CD4-positive, alpha-beta T cell treated with Interleukin-4 for 4 hours (primary cell): ENCODE results near the gene KLHL17.

Source experiments
- DNase-seq: peaks from one replicate; pipeline ENCODE4 v3.0.0-alpha.2; 2020

KLHL17 gene

DNA sequence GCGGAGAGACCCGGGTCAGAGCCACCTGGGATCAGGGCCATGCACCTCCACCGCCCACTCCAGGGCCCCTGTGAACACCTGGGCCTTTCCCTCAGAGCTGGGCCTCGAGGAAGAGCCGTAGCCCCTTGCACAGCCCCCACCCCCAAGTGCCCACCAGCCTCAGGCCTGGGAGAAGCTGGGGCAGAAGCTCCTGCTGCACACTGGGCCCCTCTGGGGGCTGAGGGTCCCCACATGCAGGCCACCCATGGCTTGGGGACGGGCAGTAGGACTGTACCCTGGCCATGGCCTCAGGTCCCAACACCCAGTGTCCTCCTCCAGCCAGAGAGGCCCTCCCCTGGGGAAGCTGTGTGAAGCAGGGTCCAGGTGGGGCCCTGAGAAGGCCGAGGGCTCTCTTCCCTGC, 7.8 kb upstream of the KLHL17 start:
- no peak for DNase-seq

DNA sequence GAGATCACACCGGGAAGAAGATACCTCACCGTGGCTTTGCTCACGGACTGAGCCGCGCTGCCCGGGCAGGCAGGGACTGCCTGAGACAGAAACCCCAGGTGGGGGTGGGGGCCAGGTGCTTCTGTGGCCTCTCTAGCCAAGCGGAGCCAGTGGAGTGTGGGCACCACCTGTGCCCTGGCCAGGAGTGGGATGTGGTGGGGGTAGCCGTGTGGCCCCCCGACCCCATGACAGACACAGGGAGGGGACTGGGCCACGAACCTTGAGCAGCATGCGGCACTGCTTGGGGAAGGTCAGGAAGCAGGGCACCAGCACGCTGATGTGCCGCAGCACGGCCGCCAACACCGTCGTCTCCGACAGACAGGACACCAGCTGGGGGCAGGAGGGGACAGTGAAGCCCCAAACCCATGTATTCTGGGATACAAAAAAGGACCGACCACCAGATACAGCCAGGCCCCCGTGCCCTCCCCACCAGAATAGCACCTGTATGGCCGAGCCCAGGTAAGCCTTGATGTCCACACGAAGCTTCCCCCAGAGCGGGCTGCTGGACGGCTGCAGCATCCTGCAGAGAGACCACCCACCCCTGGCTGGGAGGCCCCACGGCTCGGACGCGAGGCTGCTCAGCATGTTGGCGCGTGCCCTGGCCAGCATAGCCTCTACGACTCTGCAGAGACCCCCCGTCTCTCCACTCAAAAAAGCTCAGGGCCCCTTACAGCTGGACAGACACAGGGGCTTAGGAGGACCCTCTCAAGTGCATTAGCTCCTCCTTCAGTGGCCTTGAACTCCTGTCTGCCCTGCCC, 6.7 kb upstream of the KLHL17 start:
- DNase-seq = no peak

DNA sequence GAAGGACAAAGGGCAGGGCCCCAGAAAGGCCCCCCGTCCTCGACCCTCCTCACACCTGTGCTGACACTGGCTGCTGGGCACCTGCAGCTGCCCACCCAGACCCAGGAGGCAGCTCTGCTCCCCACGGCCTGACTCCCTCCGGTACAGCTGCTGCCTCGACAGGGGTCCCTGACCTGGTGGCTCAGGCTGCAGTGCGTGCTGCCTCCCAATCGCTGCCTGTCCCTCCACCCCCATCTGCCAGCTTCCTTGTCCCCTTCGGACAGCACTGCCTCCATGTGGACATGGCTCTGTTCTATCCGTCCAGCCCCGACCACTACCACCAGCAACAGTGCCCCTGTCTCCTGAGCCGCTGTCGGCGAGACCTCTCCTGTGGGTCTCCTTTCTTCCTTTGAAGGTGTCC, 5.5 kb upstream of the KLHL17 start:
- DNase-seq = no peak

DNA sequence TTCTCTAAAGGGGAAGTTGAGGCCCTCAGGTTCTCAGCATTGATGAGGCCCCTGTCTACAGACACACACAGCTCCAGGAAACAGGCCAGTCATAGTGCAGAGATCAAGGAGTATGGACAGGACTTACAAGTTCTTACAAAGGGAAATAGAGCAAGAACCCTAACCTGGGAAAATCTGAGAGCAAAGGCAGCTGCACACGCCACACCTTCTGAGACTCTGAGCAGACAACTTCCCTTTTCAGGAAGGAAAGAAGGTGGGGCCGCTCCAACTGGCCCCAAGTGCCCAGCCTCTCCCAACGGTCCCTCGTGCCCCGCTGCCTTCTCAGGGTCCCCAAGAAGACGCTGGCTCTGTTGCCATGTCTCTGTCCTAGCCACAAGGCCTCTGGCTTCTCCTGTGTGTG, 4.9 kb upstream of the KLHL17 start:
- no peak for DNase-seq

DNA sequence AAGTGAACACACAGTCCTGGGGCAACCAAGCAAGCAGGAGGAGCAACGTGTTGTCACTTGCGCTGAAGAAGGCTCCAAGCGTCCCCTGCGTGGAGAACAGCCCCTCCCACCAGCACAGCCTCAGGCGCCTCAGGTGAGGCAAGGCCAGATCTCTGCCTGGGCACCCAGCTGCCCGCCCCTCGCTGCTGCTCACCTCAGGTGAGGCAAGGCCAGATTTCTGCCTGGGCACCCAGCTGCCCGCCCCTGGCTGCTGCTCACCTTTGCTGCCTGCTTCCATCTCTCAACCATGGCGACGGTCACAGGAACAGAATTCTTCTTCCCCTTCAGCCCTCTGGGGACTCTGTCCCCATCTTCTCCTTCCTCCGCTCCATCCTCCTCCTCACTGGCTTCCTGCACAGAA, 3.7 kb upstream of the KLHL17 start:
- no peak for DNase-seq

DNA sequence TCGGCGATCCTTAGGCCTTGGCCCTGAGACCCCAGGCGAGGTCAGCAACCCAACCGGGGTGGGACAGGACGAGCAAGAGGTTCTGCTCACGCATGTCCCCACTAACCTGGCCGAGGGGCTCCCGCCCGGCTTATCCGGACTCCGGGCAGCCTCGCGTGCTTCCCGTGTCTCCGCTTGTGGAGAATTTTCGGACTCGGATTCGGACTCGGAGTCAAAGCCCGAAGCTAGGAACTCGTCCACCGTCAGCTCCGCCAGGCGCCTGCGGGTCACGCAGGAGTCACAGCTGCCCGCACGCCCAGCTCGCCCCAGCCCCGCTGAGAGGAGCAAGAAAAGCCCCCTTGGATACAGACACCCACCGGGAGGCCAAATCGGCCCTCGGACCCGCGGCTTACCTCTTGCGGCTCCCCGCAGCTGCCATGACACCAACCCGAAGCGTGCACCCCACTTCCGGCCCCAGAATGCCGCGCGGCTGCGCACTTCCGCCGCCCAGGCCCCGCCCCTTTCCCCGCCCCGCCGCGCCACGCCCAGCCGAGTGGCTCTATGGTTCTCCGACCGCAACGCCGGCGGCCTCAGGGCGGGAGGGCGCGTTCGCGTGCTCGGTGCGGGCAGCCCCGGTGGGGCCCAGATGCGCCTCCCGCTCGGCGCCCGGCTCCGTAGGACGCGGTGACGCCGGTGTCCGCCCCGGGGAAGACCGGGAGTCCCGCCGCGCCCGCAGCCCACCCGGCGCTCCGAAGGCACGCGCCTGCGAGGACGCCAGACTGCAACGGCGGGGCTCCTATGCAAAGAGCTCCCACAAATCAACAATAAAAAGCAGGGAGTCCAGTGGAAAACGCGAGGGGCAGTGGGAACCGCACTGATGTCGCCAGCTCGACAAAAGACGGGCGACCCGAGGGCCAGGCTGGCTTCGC, 1.3 kb upstream of the KLHL17 start, which contains the start of gene NOC2L:
Gene NOC2L, minus strand, starts transcription at position 434 of the 908 bp plus-strand sequence. Its CDS starts 16 bp downstream, at position 418.
- DNase-seq = peak; percentile 94

DNA sequence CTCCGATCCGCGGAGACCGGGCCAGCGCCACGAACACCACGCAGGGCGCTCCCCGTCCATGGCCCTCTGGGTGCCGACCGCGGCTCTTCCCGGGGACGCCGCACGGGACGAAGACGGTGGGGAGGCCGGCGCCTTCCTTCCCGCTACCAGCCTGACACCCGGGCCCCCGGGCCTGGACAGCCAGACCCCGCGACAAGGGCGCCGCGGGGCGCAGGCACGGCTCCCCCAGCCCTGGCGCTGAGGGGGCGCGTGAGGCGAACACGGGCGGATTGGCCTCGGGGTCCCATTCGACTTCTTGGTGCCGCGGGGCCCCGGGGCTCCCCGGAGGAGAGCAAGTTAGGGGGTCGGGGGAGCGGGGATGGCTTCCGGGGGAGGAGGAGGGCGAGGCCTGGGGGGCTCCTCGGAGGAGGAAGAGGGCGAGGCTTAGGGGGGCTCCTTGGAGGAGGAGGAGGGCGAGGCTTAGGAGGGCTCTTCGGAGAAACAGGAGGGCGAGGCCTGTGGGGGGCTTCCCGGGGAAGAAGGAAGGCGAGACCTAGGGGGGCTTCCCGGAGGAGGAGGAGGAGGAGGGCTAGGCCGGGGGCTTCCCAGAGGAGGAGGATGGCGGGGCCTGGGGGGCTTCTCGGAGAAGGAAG, 537 bp upstream of the KLHL17 start:
- DNase-seq = no peak

DNA sequence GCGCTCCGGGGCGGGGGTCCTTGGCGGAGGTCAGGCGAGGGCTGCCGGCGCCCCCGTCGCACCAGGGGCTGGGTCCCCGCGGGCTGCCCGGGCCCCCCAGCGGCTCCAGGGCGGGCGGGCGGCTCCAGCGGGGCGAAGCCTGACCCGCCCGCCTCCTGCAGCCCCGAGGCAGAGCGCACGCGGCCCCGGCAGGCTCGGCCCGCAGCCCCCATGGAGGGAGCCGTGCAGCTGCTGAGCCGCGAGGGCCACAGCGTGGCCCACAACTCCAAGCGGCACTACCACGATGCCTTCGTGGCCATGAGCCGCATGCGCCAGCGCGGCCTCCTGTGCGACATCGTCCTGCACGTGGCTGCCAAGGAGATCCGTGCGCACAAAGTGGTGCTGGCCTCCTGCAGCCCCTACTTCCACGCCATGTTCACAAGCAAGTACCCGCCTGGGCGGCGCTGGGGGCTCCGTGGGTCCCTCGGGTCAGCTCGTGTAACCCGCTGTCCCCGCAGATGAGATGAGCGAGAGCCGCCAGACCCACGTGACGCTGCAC, 817 bp downstream of the KLHL17 start:
- DNase-seq = no peak

DNA sequence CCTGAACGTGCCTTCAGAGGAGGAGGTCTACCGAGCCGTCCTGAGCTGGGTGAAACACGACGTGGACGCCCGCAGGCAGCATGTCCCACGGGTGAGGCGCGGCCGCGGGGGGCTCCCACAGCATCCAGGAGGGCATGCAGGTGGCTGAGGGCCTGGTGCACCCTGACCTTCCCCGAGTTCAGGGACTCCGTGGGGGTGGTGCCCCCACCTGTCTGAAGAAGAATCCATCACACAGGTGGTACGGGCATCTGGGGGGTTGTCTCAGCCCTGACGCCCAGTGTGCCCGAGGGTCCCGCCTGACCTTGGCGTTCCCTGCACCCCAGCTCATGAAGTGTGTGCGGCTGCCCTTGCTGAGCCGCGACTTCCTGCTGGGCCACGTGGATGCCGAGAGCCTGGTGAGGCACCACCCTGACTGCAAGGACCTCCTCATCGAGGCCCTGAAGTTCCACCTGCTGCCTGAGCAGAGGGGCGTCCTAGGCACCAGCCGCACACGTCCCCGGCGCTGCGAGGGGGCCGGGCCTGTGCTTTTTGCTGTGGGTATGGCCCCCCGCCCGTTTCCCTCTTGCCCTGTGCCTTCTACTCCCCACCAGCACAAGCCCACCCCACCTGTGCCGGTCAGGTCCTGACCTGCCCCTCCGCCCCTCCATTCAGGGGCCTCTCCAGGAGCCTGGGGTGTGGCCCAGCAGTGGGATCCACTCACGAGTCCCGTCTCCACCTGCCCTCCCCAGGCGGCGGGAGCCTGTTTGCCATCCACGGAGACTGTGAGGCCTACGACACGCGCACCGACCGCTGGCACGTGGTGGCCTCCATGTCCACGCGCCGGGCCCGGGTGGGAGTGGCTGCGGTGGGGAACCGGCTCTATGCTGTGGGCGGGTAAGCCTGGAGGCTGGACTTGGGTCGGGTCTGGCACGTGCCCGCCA, 2.3 kb downstream of the KLHL17 start:
- DNase-seq = no peak

DNA sequence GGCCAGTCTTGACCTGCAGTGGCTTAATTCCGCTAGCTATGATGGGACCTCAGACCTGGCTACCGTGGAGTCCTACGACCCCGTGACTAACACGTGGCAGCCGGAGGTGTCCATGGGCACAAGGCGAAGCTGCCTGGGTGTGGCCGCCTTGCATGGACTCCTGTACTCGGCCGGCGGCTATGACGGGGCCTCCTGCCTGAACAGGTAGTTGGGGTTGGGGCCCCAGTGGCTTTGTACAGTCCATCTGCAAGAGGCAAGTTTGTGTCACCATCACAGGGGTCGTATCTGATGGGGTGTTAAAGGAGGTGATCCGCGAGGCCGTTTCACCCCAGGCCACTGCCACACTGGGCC, 2.9 kb downstream of the KLHL17 start:
- no peak for DNase-seq

DNA sequence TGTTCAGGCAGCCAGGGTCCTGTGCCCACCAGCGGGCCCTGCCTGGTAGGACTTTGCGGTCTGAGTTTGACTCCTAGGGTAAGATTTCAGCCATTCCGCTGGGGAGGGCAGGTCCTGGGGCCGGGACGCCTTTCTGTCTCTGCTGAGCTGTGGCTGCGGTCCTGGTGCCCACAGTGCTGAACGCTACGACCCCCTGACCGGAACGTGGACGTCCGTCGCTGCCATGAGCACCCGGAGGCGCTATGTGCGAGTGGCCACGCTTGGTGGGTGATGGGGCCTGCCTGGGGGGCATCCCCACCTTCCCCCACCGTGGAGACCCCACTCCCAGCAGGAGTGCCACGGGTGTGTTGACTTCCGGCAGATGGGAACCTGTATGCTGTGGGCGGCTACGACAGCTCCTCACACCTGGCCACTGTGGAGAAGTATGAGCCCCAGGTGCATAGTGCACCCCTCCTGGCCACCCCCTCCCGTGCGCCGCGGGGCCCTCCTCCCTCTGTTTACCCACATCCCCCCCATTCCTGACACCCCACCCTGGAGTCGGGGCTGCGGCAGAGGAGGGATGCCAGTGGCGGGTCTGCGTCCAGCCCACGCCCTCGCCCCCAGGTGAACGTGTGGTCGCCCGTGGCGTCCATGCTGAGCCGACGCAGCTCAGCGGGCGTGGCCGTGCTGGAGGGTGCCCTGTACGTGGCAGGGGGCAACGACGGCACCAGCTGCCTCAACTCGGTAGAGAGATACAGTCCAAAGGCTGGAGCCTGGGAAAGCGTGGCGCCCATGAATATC, 3.6 kb downstream of the KLHL17 start:
- DNase-seq = no peak

DNA sequence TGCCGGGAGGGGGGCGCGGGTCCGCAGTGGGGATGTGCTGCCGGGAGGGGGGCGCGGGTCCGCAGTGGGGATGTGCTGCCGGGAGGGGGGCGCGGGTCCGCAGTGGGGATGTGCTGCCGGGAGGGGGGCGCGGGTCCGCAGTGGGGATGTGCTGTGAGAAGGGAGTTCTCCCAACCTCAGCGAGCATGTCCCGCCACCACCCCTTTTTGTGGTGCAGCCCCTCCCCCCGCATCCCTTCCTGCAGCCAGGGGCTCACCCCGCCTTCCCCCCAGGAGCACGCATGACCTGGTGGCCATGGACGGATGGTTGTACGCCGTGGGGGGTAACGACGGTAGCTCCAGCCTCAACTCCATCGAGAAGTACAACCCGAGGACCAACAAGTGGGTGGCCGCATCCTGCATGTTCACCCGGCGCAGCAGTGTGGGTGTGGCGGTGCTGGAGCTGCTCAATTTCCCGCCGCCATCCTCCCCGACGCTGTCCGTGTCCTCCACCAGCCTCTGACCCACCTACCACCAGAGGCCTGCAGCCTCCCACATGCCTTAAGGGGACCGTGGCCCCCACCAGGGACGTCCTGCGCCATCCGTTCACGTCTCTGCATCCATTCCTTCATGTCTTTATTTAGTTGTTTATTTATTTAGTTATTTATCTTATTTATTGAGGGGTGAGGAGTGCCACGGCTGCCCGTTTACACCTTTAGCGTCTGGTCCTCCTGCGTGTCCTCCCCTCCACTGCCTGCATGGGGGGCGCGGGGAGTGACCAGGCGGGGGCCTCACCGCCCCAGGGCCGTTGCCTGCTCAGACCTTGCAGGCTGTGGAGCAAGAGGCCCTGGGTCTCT, 4.5 kb downstream of the KLHL17 start:
- DNase-seq = no peak

DNA sequence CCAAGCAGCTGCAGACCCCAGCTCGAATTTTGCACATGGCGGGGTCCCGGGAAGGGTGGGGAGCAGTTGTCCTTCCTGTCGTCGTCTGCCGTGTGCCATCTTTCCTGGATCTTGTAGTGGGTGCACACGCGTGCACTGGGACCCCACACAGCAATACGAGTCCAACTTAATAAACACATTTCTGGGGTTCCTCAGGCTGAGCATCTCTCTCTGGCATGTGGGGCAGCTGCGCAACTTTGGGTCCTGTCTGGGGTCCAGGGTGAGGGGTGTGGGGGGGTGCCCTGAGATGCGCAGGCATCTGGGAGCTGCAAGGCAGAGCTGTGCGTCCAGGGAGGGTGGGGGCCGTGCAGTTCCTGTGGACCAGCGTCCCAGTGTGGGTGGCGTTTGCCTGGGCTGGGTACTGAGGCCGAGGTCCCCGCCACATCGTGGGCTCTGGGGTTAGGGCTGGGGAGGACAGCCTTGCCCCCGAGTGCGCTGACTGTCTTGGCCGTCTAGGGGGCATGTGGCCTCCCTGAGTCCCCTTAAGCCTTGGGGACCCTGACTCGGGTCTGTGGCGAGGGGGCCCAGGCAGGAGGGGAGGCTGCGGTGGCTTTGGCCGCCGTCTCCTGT, 5.2 kb downstream of the KLHL17 start:
- DNase-seq = no peak

DNA sequence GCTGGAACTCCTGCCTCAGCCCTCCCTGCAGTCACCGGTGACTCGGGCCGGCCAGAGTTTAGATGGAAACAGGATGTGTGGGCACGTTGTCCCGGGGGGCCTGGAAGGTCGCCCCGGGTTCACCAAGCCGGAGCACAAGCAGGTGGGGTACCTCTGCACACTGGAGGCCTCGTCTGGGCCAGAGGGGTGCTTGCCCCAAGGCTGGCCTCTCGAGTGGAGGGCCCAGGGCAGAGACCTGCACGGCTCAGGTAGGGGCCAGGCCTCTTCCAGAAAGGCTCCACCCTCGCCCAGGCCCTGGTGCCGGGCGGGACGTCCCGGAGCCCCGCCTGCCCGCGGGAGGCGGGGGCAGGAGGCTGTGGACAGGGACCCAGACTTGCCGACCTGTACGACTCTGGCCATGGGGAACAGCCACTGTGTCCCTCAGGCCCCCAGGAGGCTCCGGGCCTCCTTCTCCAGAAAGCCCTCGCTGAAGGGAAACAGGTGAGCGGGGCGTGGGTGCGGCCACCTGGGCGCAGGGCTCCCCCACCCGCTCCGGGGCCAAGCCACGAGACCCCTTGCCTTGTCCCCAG, 5.8 kb downstream of the KLHL17 start, which contains the start of gene PLEKHN1:
Gene PLEKHN1, plus strand, starts transcription at position 348 of the 569 bp plus-strand sequence. Its CDS starts 50 bp downstream, at position 398.
- peak; percentile 25 for DNase-seq

DNA sequence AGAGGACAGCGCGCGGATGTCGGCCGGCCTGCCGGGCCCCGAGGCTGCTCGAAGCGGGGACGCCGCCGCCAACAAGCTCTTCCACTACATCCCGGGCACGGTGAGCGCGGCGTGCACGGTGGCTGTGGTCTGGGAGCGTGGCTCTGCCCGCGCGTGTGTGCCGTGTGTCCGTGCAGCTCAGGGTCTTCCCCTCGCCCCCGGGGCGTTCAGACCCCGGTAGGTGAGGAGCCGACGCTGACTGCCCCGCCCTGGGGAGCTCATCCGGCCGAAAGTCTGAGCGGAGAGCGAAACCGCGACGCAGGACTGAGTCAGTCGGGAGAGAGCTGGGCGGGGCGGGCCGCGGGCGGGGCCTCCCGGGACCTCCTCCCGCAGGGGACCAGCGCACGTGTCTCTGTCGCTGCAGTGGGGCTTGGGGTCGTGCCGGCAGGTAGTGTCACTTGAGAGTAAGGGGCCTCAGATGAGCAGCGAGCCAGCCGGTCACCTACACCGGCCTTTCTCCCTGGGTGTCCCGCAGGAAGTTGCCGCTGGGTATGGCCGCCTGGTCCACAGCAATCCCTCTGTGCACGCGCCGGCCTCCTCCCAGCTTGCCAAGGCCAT, 6.4 kb downstream of the KLHL17 start:
- DNase-seq = peak; percentile 78

DNA sequence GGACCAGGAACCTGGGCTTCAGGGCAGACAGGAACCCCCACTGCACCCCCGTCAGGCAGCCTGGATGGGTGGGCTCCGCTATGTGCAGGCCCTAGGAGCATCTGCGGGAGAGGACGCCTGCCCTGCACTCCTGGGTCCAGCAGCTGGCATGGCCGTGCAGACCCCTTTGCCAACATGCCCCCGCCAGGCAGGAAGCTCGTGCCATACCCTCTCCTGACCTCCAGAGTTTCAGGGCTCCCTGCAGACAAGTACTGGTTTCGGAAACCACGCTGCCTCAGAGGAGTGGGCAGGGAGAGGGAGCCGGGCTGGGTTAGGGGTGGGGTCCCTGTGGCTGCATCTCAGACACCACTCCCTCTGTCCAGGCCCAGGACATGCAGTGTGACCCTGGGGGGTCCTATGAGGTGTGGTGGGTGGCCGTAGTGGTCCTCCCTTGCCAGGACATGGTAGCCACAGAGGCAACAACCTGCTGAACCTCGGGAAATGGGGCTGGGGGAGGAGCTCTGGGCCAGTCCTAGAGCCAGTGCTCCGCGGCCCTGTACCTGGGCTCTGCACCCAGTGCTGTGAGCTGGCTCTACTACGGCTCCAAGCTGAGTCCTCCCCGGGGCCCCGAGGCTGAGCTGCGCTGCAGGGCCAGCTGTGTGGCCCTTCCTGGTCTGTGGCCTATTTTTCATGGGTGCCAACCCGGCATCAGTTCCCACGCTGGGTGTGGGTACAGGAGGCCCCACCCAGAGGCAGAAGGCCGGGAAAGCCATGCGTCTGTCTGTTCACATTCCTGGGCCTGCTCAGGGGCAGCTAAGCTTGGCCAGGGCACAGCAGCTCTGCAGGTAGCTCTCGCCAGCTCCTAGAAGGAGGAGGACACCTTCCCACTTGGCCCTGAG, 7.3 kb downstream of the KLHL17 start:
- no peak for DNase-seq

DNA sequence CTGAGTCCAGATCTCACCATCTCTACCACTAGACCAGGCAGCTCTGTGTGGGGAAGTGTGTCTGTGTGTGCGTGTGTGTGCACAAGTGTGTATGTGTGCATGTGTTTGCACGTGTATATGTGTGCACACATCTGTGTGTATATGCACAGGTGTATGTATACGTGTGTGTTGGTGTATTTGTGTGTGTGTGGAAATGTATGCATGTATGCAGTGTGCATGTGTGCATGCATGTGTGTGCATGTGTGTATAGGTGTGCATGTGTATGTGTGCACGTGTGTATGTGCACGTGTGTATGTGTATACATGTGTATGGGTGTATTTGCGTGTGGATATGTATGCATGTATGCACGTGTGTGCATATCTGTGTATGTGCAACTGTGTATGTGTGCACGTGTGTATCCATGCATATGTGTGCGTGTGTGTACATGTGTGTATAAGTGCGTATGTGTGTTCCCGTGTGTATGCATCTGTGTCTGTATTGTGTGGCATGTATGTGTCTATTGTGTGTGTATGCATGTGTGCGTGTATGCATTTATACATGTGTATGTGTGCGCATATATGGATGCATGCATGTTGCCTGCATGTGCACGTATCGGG, 9.0 kb downstream of the KLHL17 start:
- no peak for DNase-seq
